HCT116 (cell line): ENCODE data around the gene TRIM5.

Source experiments
- ATF3 ChIP-seq: IDR thresholded peaks from 2 replicates; pipeline ENCODE4 v1.6.1; 2012
- CEBPB ChIP-seq: IDR thresholded peaks from 2 replicates; pipeline ENCODE4 v1.6.1; 2012; ENCODE audit warnings: low read depth
- CTCF ChIP-seq, 3 experiments: fragments of 200-600 bp in 1 of 3; sonication (generic) in 1 of 3; IDR thresholded peaks in 2 of 3; conservative IDR thresholded peaks in 1 of 3; 2 replicates each; pipeline ENCODE4 v1.5.1; 2012 to 2017; ENCODE audit warnings: low read depth in 2 of 3, low read length in 2 of 3, antibody characterized with exemption in 1 of 3, borderline replicate concordance in 1 of 3, control low read depth in 1 of 3, mild to moderate bottlenecking in 1 of 3, mixed read lengths in 1 of 3, mixed run types in 1 of 3, moderate library complexity in 1 of 3; ENCODE audit not compliant: insufficient read depth in 1 of 3
- EZH2 ChIP-seq: fragments of 200-600 bp; sonication (generic); IDR thresholded peaks from 2 replicates; pipeline ENCODE4 v1.6.1; 2017; ENCODE audit warnings: antibody characterized with exemption, mixed run types
- EZH2phosphoT487 ChIP-seq: fragments of 200-600 bp; IDR thresholded peaks from 2 replicates; pipeline ENCODE4 v1.6.1; 2018; ENCODE audit warnings: antibody characterized with exemption, borderline replicate concordance
- JUND ChIP-seq: IDR thresholded peaks from 2 replicates; pipeline ENCODE4 v1.6.1; 2012
- POLR2A ChIP-seq: IDR thresholded peaks from 2 replicates; pipeline ENCODE4 v1.7.0; 2011; ENCODE audit warnings: borderline replicate concordance; ENCODE audit not compliant: insufficient read depth, insufficient read length; ENCODE audit errors: extremely low read depth
- RAD21 ChIP-seq: IDR thresholded peaks from 2 replicates; pipeline ENCODE4 v1.6.1; 2012; ENCODE audit warnings: low read depth, mild to moderate bottlenecking
- REST ChIP-seq: IDR thresholded peaks from 2 replicates; pipeline ENCODE4 v1.6.1; 2012; ENCODE audit warnings: low read depth
- SIN3A ChIP-seq: IDR thresholded peaks from 2 replicates; pipeline ENCODE4 v1.6.1; 2012; ENCODE audit warnings: low read depth
- SRF ChIP-seq: IDR thresholded peaks from 2 replicates; pipeline ENCODE4 v1.6.1; 2012; ENCODE audit warnings: low read depth

GRCh38 chr11:5631417-5631816 is 53.5 kb downstream of the TRIM5 start:
- TF ChIP-seq CEBPB = no peak
- no peak for TF ChIP-seq JUND
- no peak for TF ChIP-seq SRF
- TF ChIP-seq ATF3 = no peak
- no peak for TF ChIP-seq CTCF (IDR thresholded peaks at IDR 0.05 in 2 of 3, conservative IDR thresholded peaks at IDR 0.05 in 1 of 3; ENCODE audit: borderline replicate concordance in 1 of 3, insufficient read depth in 1 of 3, low read depth in 2 of 3, low read length in 2 of 3)
- no peak for TF ChIP-seq SIN3A
- no peak for TF ChIP-seq RAD21
- TF ChIP-seq POLR2A = no peak
- TF ChIP-seq EZH2 = no peak
- no peak for TF ChIP-seq EZH2phosphoT487
- no peak for TF ChIP-seq REST
